Neutrophil (primary cell): ENCODE data around the gene HCN3.

ENCODE experiments used
- H3K27ac ChIP-seq: fragments of 200-600 bp; sonication (generic); 2 replicates; pipeline ENCODE4 v1.5.1; 2016; ENCODE audit warnings: mild to moderate bottlenecking, moderate library complexity
- H3K27me3 ChIP-seq: fragments of 200-600 bp; sonication (generic); 2 replicates; pipeline ENCODE4 v1.6.0; 2016; ENCODE audit warnings: mild to moderate bottlenecking
- H3K36me3 ChIP-seq: fragments of 200-600 bp; sonication (generic); 2 replicates; pipeline ENCODE4 v1.5.1; 2017
- H3K4me1 ChIP-seq, 2 experiments: fragments of 200-600 bp in 1 of 2; sonication (generic) in 1 of 2; 1 replicate in 1 of 2; 2 replicates in 1 of 2; pipeline versions ENCODE4 v1.5.1 to v1.6.1; 2013 to 2016; ENCODE audit warnings: low read depth in 1 of 2, low read length in 1 of 2, mild to moderate bottlenecking in 1 of 2, moderate library complexity in 1 of 2; ENCODE audit not compliant: control insufficient read depth in 1 of 2, insufficient read depth in 1 of 2
- H3K4me3 ChIP-seq, 2 experiments: fragments of 200-600 bp in 1 of 2; sonication (generic) in 1 of 2; 1 replicate in 1 of 2; 2 replicates in 1 of 2; pipeline ENCODE4 v1.5.1; 2013 to 2016; ENCODE audit warnings: low read depth in 1 of 2, low read length in 1 of 2, mild to moderate bottlenecking in 1 of 2, moderate library complexity in 1 of 2
- H3K9me3 ChIP-seq: fragments of 200-600 bp; sonication (generic); 2 replicates; pipeline ENCODE4 v1.5.1; 2016
- CTCF ChIP-seq: fragments of 200-600 bp; sonication (generic); IDR thresholded peaks from 2 replicates; pipeline ENCODE4 v1.5.1; 2016; ENCODE audit warnings: antibody characterized with exemption

Gene HCN3

DNA sequence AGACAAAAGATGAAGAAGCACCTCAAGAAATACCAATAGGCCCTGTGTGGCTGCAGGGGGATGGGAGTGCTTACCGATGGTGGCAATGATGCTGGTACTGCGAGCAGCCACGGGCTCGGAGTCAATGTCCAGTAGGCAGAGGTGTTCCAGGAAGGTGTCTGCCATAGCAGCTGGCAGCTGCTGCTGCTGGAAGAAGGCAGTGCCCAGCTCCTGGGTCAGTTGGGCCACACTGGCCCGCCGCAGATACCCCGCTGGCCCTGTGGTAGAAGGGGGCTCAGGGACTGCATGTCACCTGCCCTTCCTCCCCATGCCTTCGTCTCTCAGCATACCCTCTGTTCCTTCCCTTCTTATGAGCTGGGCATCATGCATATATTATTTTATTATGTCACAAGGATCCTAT lies 22.8 kb downstream of the HCN3 start:
- no peak overlapping the region for H3K27ac ChIP-seq
- peaks cover 27% of the 10 kb centered on the region for H3K27me3 ChIP-seq
- H3K4me3 ChIP-seq = no peak overlapping the region
- no peaks in the 10 kb centered on the region for H3K36me3 ChIP-seq
- no peaks in the 10 kb centered on the region for H3K4me1 ChIP-seq
- H3K9me3 ChIP-seq = no peaks in the 10 kb centered on the region
- TF ChIP-seq CTCF = no peak

DNA sequence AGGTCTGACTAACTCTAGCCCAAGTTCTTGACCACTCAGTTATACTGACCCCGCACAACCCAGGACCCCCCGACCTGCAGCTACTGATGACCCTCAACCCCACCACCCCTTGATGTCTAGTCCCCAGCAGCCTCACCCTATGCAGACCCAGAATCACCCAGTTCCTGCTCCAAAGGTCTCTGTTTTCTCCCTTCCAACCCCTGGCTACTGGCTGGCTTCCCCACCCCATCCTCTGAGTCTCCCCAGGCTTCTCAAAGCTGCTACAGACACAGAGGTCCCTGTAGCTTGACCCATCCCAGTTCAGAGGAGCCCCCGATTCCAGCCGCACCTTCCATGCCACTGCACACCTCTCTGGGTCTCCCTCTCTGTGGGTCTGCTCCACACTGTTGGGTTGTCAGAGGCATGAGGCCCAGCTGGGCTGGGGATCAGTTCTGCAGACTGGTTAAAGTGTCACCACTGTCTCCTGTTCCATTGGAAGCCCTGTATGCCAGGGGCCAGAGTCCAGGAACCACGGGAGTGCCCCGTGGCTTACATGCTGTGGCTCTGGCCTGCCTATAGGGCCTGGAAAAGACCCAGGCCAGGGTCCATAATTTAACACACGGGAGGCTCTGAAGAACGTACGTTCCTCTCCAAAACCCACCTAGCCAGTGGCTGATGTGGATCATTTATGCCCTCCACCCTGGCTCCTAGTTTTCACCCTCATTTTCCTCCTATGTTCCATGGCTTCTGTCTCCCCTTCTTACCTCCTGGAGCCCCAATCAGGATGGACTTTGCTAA lies 23.5 kb downstream of the HCN3 start:
- H3K9me3 ChIP-seq = no peaks in the 10 kb centered on the region
- no peaks in the 10 kb centered on the region for H3K36me3 ChIP-seq
- peaks cover 19% of the 10 kb centered on the region for H3K27me3 ChIP-seq
- TF ChIP-seq CTCF = no peak
- H3K4me1 ChIP-seq = no peaks in the 10 kb centered on the region
- no peak overlapping the region for H3K27ac ChIP-seq
- H3K4me3 ChIP-seq = no peak overlapping the region

DNA sequence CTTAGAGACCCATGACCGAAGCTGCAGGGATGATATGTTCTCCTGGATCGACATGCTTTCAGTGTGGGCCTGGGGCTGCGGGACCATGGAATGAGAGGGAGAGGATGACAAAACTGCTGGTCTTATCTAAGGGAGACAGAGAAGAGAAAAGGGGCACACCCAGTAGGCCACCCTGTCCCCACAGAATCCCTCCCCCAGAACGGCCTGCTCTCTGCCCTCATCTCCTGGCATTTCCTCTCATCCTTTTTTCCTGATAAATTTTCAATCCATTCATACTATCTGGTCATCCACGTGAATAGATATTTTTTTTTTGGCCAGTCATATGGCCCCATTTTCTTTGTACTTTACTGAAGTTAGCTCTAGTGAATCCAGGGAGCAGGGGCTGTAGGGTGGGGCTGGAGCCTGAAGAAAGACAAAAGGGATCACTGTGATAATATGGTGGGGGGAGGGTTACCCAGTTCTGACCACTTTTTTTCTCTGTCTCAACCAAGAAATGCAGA lies 24.1 kb downstream of the HCN3 start, which contains the start of gene PKLR:
PKLR (minus strand) TSS at position 97 of the 500 bp plus-strand sequence; CDS start at position 54, 43 bp downstream.
- Histone ChIP-seq H3K9me3 (no peaks in the 10 kb centered on the region), H3K36me3 (no peaks in the 10 kb centered on the region), H3K4me1 (no peaks in the 10 kb centered on the region), H3K27ac (no peak within 1 kb of the TSS), H3K4me3 (no peak within 1 kb of the TSS), H3K27me3 (peaks cover 13% of the 10 kb centered on the region)
- no peak for TF ChIP-seq CTCF

DNA sequence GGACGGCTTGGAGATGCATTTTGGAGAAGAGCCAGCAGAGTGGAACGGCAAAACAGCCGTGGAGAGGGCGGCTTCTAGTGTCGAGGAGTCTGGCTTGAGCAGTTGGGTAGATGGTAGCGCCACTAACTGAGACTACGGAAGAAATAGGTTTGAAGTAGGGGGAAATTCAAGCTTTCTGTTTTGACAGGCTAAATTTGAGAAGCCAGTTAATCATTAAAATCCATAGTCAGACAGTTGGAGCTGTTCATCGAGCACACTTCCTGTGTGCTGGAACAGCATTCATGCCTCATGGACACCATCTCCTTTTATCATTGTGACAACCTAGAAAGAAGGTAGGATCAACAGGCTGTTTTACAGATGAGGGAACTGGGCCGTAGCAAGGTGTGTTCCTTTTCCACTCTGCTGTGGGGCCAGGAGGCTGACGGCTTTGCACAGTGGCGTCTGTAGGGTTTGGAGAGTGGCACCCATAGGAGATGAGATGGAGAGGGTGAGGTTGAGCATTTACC lies 27.3 kb downstream of the HCN3 start:
- H3K27me3 ChIP-seq = no peaks in the 10 kb centered on the region

GRCh38 chr1:155305881-155306391 lies 28.7 kb downstream of the HCN3 start:
- no peak for TF ChIP-seq CTCF
- Histone ChIP-seq H3K9me3 (no peaks in the 10 kb centered on the region), H3K4me3 (no peak overlapping the region), H3K4me1 (peaks cover 16 to 21% of the 10 kb centered on the region in 2 experiments), H3K27me3 (no peaks in the 10 kb centered on the region), H3K27ac (no peak overlapping the region), H3K36me3 (peaks cover 5% of the 10 kb centered on the region)

More for the DNA sequence above, 27.3 kb downstream of the HCN3 start:
- H3K27ac ChIP-seq = no peak overlapping the region
- H3K4me1 ChIP-seq = peaks cover 12 to 16% of the 10 kb centered on the region in 2 experiments
- H3K36me3 ChIP-seq = no peaks in the 10 kb centered on the region
- no peak for TF ChIP-seq CTCF
- no peaks in the 10 kb centered on the region for H3K9me3 ChIP-seq
- no peak overlapping the region for H3K4me3 ChIP-seq
